ENCODE measurements around the gene CFAP251. TPM values are rescaled to one million over a fixed set of nuclear protein-coding genes. Genes with fewer than 3 reads are reported as not detected.

CFAP251 gene
- total RNA-seq, 4 donors from 2014 or later = 2.3 to 4.4 (median 2.6) TPM

DNA sequence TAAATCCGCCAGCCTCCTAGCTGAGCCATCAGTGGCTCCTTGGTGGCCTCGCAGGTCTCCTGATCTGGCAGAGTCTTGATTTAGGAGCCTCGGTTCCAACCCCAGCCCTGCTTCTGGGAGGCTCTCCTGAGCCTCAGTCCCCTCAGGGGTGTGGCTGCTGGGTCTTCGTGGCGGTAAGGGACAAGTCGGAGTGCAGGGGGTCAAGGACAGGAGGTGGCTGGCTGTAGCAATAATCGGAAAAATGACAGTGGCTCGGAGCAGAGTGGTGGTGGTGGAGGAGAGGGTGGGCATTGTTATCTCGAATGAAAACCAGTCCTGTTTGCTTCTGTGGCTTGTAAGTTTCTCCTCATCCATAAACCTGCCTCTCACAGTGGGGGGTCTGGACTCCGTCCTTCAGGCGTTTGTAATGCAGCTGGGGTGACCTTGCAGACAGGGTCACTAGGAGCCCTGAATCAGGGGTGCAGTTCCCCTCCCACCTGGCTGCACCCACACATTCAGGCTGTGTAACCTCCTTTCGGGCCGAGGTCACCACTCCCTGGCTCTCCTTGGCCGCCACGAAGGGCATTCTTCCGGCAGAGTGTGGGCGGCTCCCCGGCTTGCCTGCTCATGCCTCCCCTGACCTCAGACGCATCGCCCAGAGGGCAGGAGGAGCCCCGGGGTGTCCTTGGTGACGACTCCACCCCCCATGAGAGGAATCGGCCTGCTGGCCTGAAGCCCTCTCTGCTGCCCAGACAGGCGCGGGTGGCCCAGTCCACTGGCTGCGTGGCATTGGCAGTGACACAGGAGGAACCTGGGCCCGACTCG is 111.4 kb downstream of the CFAP251 start:
- H3K4me1 ChIP-seq = peaks cover 41% of the 10 kb centered on the region
- TF ChIP-seq EP300 (IDR thresholded peaks at IDR 0.05) = no peak
- no peak for TF ChIP-seq CTCF (IDR thresholded peaks at IDR 0.05)
- WGBS = 60% methylated on average over 15 of the region's 28 CpGs
- no peaks in the 10 kb centered on the region for H3K9me3 ChIP-seq
- H3K36me3 ChIP-seq = no peaks in the 10 kb centered on the region
- H3K27ac ChIP-seq = peak overlapping the region; percentile 57
- no peaks in the 10 kb centered on the region for H3K27me3 ChIP-seq
- H3K4me3 ChIP-seq = no peak overlapping the region
- no peak for DNase-seq (ENCODE audit: low spot score in 2 of 2)

DNA sequence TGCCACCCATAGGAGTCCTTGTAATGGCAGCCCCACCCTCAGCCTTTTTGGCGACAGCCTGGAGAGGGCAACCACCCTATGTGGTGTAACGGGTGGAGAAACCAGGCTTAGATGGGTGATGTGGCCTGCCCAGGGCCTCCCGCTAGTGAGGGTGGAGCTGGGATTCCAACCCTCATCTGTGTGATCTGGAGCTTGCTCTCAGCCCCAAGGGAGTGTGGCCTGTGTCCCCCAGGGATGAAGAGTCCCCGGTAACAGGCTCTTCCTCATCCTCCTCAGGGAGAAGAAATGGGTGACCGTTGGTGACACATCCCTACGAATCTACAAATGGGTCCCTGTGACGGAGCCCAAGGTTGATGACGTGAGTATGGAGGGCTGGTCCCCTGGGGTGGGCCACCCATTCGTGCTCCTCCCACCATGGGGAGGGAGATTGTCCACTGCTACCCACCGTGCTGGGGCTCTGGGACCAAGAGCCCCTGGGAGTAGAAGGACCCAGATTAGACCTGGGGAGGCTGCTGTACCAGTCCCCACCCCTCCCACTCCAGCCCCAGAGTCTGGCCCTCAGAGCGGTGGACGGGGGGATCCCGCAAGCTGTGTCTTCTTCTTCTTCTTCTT is 112.1 kb downstream of the CFAP251 start:
- Histone ChIP-seq H3K27me3 (no peaks in the 10 kb centered on the region), H3K36me3 (no peaks in the 10 kb centered on the region), H3K27ac (peak overlapping the region; percentile 57), H3K9me3 (no peaks in the 10 kb centered on the region), H3K4me1 (peaks cover 45% of the 10 kb centered on the region), H3K4me3 (no peak overlapping the region)
- 98% methylated on average over 10 of the region's 13 CpGs for WGBS
- TF ChIP-seq POLR2A (IDR thresholded peaks at IDR 0.05) = no peak
- no peak for TF ChIP-seq EP300 (IDR thresholded peaks at IDR 0.05)
- TF ChIP-seq POLR2AphosphoS5 (IDR thresholded peaks at IDR 0.05) = no peak
- no peak for TF ChIP-seq CTCF (IDR thresholded peaks at IDR 0.05)
- no peak for DNase-seq (ENCODE audit: low spot score in 2 of 2)

- peaks cover 47% of the 10 kb centered on the region for H3K4me1 ChIP-seq
- peaks cover 5% of the 10 kb centered on the region for H3K36me3 ChIP-seq
- H3K4me3 ChIP-seq = no peak overlapping the region
- no peak for TF ChIP-seq POLR2AphosphoS5 (IDR thresholded peaks at IDR 0.05)
- TF ChIP-seq EP300 (IDR thresholded peaks at IDR 0.05) = no peak
- TF ChIP-seq CTCF (IDR thresholded peaks at IDR 0.05) = peak in 1 of 2 donors; percentile 70
- WGBS = 79% methylated on average over 14 of the region's 21 CpGs
- DNase-seq (ENCODE audit: low spot score in 2 of 2) = no peak
- H3K27me3 ChIP-seq = no peaks in the 10 kb centered on the region
- no peaks in the 10 kb centered on the region for H3K9me3 ChIP-seq
- H3K27ac ChIP-seq = no peak overlapping the region
These were observed 113.2 kb downstream of the CFAP251 start for GRCh38 chr12:122031342-122032216.

DNA sequence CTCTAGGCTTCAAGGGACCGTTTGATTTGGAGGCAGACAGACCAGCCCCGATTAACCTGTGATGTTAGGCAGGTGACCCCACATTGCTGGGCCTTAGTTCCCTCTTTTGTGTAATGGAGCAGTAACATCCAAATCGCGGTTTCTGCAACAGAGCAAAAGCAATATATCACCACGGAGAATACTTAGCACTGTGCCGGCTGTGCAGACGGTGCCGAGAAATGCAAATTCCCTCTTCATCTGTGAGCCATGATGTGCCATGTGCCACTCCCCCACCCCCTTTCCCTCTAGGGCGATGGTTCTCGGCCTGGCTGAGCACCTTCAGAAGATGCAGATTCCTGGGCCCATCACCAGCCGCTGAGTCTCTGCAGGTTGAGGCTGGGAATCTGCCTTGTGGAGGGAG is 114.2 kb downstream of the CFAP251 start:
- Histone ChIP-seq H3K9me3 (no peaks in the 10 kb centered on the region), H3K27me3 (no peaks in the 10 kb centered on the region), H3K4me1 (peaks cover 39% of the 10 kb centered on the region), H3K4me3 (no peak overlapping the region), H3K27ac (no peak overlapping the region), H3K36me3 (peaks cover 5% of the 10 kb centered on the region)
- no peak for DNase-seq (ENCODE audit: low spot score in 2 of 2)
- TF ChIP-seq CTCF (IDR thresholded peaks at IDR 0.05) (no peak), EP300 (IDR thresholded peaks at IDR 0.05) (no peak), POLR2AphosphoS5 (IDR thresholded peaks at IDR 0.05) (no peak), POLR2A (IDR thresholded peaks at IDR 0.05) (no peak)
- WGBS = 90% methylated on average over 11 of the region's 11 CpGs

DNA sequence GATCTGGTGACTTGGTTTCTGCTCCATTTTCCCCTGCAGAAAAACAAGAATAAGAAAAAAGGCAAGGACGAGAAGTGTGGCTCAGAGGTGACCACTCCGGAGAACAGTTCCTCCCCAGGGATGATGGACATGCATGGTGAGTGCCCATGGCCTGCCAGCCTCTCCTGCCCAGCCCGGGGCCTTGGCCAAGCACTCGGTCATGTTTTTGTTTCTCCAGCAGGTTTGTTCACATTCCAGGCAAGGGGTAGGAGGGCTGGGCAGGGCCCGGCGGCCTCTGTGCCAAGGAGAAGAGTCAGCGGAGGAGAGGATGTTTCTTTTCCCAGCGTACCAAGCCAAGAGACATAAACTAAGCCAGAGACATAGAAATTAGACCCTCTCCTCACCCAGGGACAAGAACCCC is 116.9 kb downstream of the CFAP251 start:
- WGBS = 62% methylated on average over 8 of the region's 8 CpGs
- no peaks in the 10 kb centered on the region for H3K27me3 ChIP-seq
- no peak for TF ChIP-seq CTCF (IDR thresholded peaks at IDR 0.05)
- no peak for TF ChIP-seq POLR2A (IDR thresholded peaks at IDR 0.05)
- TF ChIP-seq EP300 (IDR thresholded peaks at IDR 0.05) = no peak
- peak in 1 of 3 donors; percentile 17 for TF ChIP-seq POLR2AphosphoS5 (IDR thresholded peaks at IDR 0.05)
- peaks cover 14% of the 10 kb centered on the region for H3K36me3 ChIP-seq
- DNase-seq (ENCODE audit: low spot score in 2 of 2) = no peak
- no peaks in the 10 kb centered on the region for H3K9me3 ChIP-seq
- no peak overlapping the region for H3K4me3 ChIP-seq
- H3K27ac ChIP-seq = peak overlapping the region; percentile 60
- H3K4me1 ChIP-seq = peaks cover 17% of the 10 kb centered on the region

Data from suprapubic skin (tissue), 4 donors.